Activated T-cell treated with anti-CD3 and anti-CD28 coated beads, Interleukin-2, amount 50 U/mL, for 4 hours (primary cell): Measurements from ENCODE around the gene WFIKKN1. TPM values are rescaled to one million over a fixed set of nuclear protein-coding genes. Genes with fewer than 3 reads are reported as not detected.

Experiments used
- ATAC-seq, 2 donors: fragments of 200-7000 bp; cut with Tn5 transposase; one replicate each; pipeline ENCODE4 v1.10.0; 2021
- DNase-seq: peaks from one replicate; pipeline ENCODE4 v3.0.0-alpha.2; 2020
- H3K27me3 Mint-ChIP-seq: one replicate; pipeline ENCODE4 v1.8.0; 2021; ENCODE audit warnings: low read depth, mixed read lengths
- H3K36me3 Mint-ChIP-seq: one replicate; pipeline ENCODE4 v1.8.0; 2022; ENCODE audit warnings: mixed read lengths; ENCODE audit not compliant: insufficient read depth
- H3K4me1 Mint-ChIP-seq: one replicate; pipeline ENCODE4 v1.8.0; 2021; ENCODE audit warnings: low read depth, mixed read lengths
- H3K4me3 Mint-ChIP-seq: one replicate; pipeline ENCODE4 v1.8.0; 2021; ENCODE audit warnings: mild to moderate bottlenecking, moderate library complexity, mixed read lengths
- H3K9me3 Mint-ChIP-seq: one replicate; pipeline ENCODE4 v1.8.0; 2021; ENCODE audit warnings: mixed read lengths
- total RNA-seq, 3 donors: library from RNA; stranded (reverse); gene quantifications; one replicate each; pipeline ENCODE4 v1.2.1, GENCODE V29; 2021

Gene WFIKKN1
- total RNA-seq, 3 donors from 2014 or later, result 0.40 to 0.71 (median 0.49) TPM

GRCh38 chr16:681746-682427, 51.1 kb downstream of the WFIKKN1 start:
- DNase-seq (no peak), ATAC-seq (no peak)
- Mint-ChIP-seq H3K4me3 (peak overlapping the region; percentile 83), H3K27me3 (peaks cover 2% of the 10 kb centered on the region), H3K4me1 (peaks cover 20% of the 10 kb centered on the region), H3K9me3 (no peaks in the 10 kb centered on the region), H3K36me3 (peaks cover 11% of the 10 kb centered on the region)

GRCh38 chr16:682493-683395, 52.0 kb downstream of the WFIKKN1 start:
- ATAC-seq (no peak), DNase-seq (no peak)
- Mint-ChIP-seq H3K4me3 (peak overlapping the region; percentile 80), H3K9me3 (no peaks in the 10 kb centered on the region), H3K4me1 (peaks cover 20% of the 10 kb centered on the region), H3K36me3 (peaks cover 11% of the 10 kb centered on the region), H3K27me3 (no peaks in the 10 kb centered on the region)

GRCh38 chr16:683396-684070, 52.7 kb downstream of the WFIKKN1 start:
- H3K27me3 Mint-ChIP-seq, result no peaks in the 10 kb centered on the region
- DNase-seq (no peak), ATAC-seq (no peak)
- H3K4me3 Mint-ChIP-seq, result peak overlapping the region; percentile 80
- peaks cover 20% of the 10 kb centered on the region for H3K4me1 Mint-ChIP-seq
- H3K36me3 Mint-ChIP-seq, result peaks cover 11% of the 10 kb centered on the region
- H3K9me3 Mint-ChIP-seq, result no peaks in the 10 kb centered on the region

Other genes with a start within 250 kb of the WFIKKN1 start
- 10 to 100 TPM; 33.4 to 39.1 (median 34.0) TPM for gene PGAP6, start 249.0 kb upstream of the WFIKKN1 start, total RNA-seq
- gene NME4, start 233.8 kb upstream of the WFIKKN1 start, total RNA-seq, result 10 to 100 TPM; 46.1 to 78.9 (median 52.7) TPM
- 10 to 100 TPM; 16.9 to 19.1 (median 17.8) TPM for gene DECR2, start 229.1 kb upstream of the WFIKKN1 start, total RNA-seq
- 10 to 100 TPM; 28.2 to 31.3 (median 28.8) TPM for gene RAB11FIP3, start 205.3 kb upstream of the WFIKKN1 start, total RNA-seq
- gene CAPN15, start 103.3 kb upstream of the WFIKKN1 start, total RNA-seq, result 100 to 1,000 TPM; 134 to 164 (median 153) TPM
- gene PRR35, start 70.6 kb upstream of the WFIKKN1 start, total RNA-seq, result under 1 TPM; 0.08 to 0.11 (median 0.10) TPM
- under 1 TPM; 0.13 to 0.18 (median 0.16) TPM for gene NHLRC4, start 64.0 kb upstream of the WFIKKN1 start, total RNA-seq
- 10 to 100 TPM; 45.0 to 47.8 (median 46.1) TPM for gene PIGQ, start 61.0 kb upstream of the WFIKKN1 start, total RNA-seq
- 10 to 100 TPM; 13.4 to 15.7 (median 14.6) TPM for gene RAB40C, start 40.9 kb upstream of the WFIKKN1 start, total RNA-seq
- 100 to 1,000 TPM; 132 to 174 (median 159) TPM for gene METTL26, start 5.3 kb downstream of the WFIKKN1 start, total RNA-seq
- gene MCRIP2, start 10.8 kb downstream of the WFIKKN1 start, total RNA-seq, result 100 to 1,000 TPM in 1 of 3 donors, 10 to 100 TPM in 2; 83.1 to 104 (median 88.2) TPM
- 100 to 1,000 TPM in 1 of 3 donors, 10 to 100 TPM in 2; 81.0 to 104 (median 87.8) TPM for gene WDR90, start 18.4 kb downstream of the WFIKKN1 start, total RNA-seq
- gene RHOT2, start 37.1 kb downstream of the WFIKKN1 start, total RNA-seq, result 100 to 1,000 TPM; 212 to 215 (median 212) TPM
- gene RHBDL1, start 44.7 kb downstream of the WFIKKN1 start, total RNA-seq, result under 1 TPM; 0.52 to 0.71 (median 0.53) TPM
- gene STUB1, start 49.4 kb downstream of the WFIKKN1 start, total RNA-seq, result 100 to 1,000 TPM; 117 to 136 (median 127) TPM
- 10 to 100 TPM; 77.0 to 90.4 (median 88.7) TPM for gene JMJD8, start 53.3 kb downstream of the WFIKKN1 start, total RNA-seq
- 10 to 100 TPM; 28.2 to 32.4 (median 29.1) TPM for gene WDR24, start 59.4 kb downstream of the WFIKKN1 start, total RNA-seq
- gene FBXL16, start 74.8 kb downstream of the WFIKKN1 start, total RNA-seq, result 1 to 10 TPM; 2.0 to 6.0 (median 4.8) TPM
- gene METRN, start 84.1 kb downstream of the WFIKKN1 start, total RNA-seq, result 10 to 100 TPM; 23.8 to 34.7 (median 28.2) TPM
- 10 to 100 TPM; 66.0 to 75.0 (median 67.8) TPM for gene ANTKMT, start 90.2 kb downstream of the WFIKKN1 start, total RNA-seq
- gene CCDC78, start 95.5 kb downstream of the WFIKKN1 start, total RNA-seq, result 1 to 10 TPM; 5.4 to 9.1 (median 7.0) TPM
- 10 to 100 TPM in 2 of 3 donors, 1 to 10 TPM in 1; 8.8 to 13.0 (median 12.4) TPM for gene HAGHL, start 96.1 kb downstream of the WFIKKN1 start, total RNA-seq
- gene CIAO3, start 110.0 kb downstream of the WFIKKN1 start, total RNA-seq, result 10 to 100 TPM; 30.1 to 39.5 (median 34.8) TPM
- gene MSLN, start 129.7 kb downstream of the WFIKKN1 start, total RNA-seq, result under 1 TPM in 1 of 3 donors, not detected in 2; 0.08 TPM
- 10 to 100 TPM; 72.3 to 99.0 (median 75.1) TPM for gene RPUSD1, start 157.4 kb downstream of the WFIKKN1 start, total RNA-seq
- gene CHTF18, start 157.6 kb downstream of the WFIKKN1 start, total RNA-seq, result 100 to 1,000 TPM; 138 to 171 (median 161) TPM
- not detected for gene GNG13, start 169.7 kb downstream of the WFIKKN1 start, total RNA-seq